Panc1 (cell line): Measurements from ENCODE around the gene FAM163A. TPM values are rescaled to one million over a fixed set of nuclear protein-coding genes. Genes with fewer than 3 reads are reported as not detected.

Experiments used
- ATAC-seq: fragments of 200-7000 bp; cut with Tn5 transposase; 2 replicates; pipeline ENCODE4 v1.9.1; 2020; ENCODE audit warnings: mild to moderate bottlenecking, moderate library complexity
- BruUV-seq: library from RNA; stranded (reverse); fragments of 400-500 nt; replicated peaks from 2 replicates; lab custom pipeline; 2021; lab: Mats Ljungman, UMichigan
- CTCF ChIA-PET: fragments of 300-600 bp; sonication (Branson Sonifier 250); formaldehyde crosslinking; loops from one replicate; lab custom pipeline; 2022; ENCODE audit warnings: antibody characterized with exemption; lab: Charles Lee
- POLR2A ChIA-PET: fragments of 300-600 bp; sonication (Branson Sonifier 250); formaldehyde crosslinking; loops from one replicate; lab custom pipeline; 2022; ENCODE audit warnings: antibody characterized with exemption; lab: Charles Lee
- DNase-seq: peaks from one replicate; pipeline ENCODE4 v3.0.0-alpha.2; 2010; ENCODE audit warnings: low read depth, low spot score
- H3K27ac ChIP-seq: 2 replicates; pipeline ENCODE4 v1.5.1; 2011; ENCODE audit warnings: mild to moderate bottlenecking, low read length, inconsistent platforms
- H3K27me3 ChIP-seq: fragments of 200-500 bp; sonication (Bioruptor generic); 2 replicates; pipeline ENCODE4 v1.6.0; 2014; ENCODE audit warnings: low read length, inconsistent platforms; ENCODE audit not compliant: control insufficient read depth, insufficient read depth
- H3K36me3 ChIP-seq: fragments of 200-500 bp; sonication (Bioruptor generic); 2 replicates; pipeline ENCODE4 v1.5.1; 2014; ENCODE audit warnings: inconsistent platforms, mild to moderate bottlenecking, low read length, moderate library complexity; ENCODE audit not compliant: control insufficient read depth, insufficient read depth
- H3K4me1 ChIP-seq: 2 replicates; pipeline ENCODE4 v1.5.1; 2011; ENCODE audit warnings: inconsistent platforms, mild to moderate bottlenecking, low read length, moderate library complexity; ENCODE audit not compliant: control insufficient read depth, insufficient read depth
- H3K4me3 ChIP-seq, 2 experiments: 2 replicates each; pipeline ENCODE4 v1.5.1; 2011 to 2012; ENCODE audit warnings: low read depth in 2 of 2, low read length in 2 of 2, mild to moderate bottlenecking in 2 of 2, inconsistent platforms in 1 of 2, moderate library complexity in 1 of 2
- H3K9me3 ChIP-seq: fragments of 200-500 bp; sonication (Bioruptor generic); 2 replicates; pipeline ENCODE4 v1.5.1; 2014; ENCODE audit warnings: low read depth, mild to moderate bottlenecking, inconsistent platforms, low read length, moderate library complexity; ENCODE audit not compliant: control insufficient read depth, insufficient read depth
- POLR2AphosphoS5 ChIP-seq: IDR thresholded peaks from 2 replicates; pipeline ENCODE4 v1.6.1; 2012; ENCODE audit warnings: mild to moderate bottlenecking, low read depth, low read length, moderate library complexity
- SIN3A ChIP-seq: IDR thresholded peaks from 2 replicates; pipeline ENCODE4 v1.6.1; 2012; ENCODE audit warnings: low read depth, mild to moderate bottlenecking, low read length, moderate library complexity, borderline replicate concordance; ENCODE audit not compliant: insufficient read depth
- TCF7L2 ChIP-seq: IDR thresholded peaks from 2 replicates; pipeline ENCODE4 v1.6.1; 2011; ENCODE audit warnings: mild to moderate bottlenecking, low read depth, low read length, inconsistent platforms
- in situ Hi-C: cut with HindIII; loops from 2 replicates; pipeline ENCODE4 v1.10.0; 2016; ENCODE audit warnings: low sequenced_read_pairs, low pct_unique_long_range_greater_than_20kb
- intact Hi-C: fragments of 100-400 bp; cut with micrococcal nuclease; formaldehyde crosslinking; loops from one replicate; pipeline ENCODE4 v1.10.0; 2022; ENCODE audit not compliant: unreplicated experiment
- total RNA-seq: library from RNA; stranded (reverse); gene quantifications from one replicate; pipeline ENCODE4 v1.2.1, GENCODE V29; 2021; ENCODE audit not compliant: unreplicated experiment
- TF ChIP-seq, protein P1 (sequence below), 2 experiments: IDR thresholded peaks; 2 replicates each; pipeline ENCODE4 v1.6.1; 2011 to 2012; ENCODE audit warnings: low read depth in 2 of 2, control low read depth in 1 of 2, low read length in 1 of 2, mild to moderate bottlenecking in 1 of 2, moderate library complexity in 1 of 2; ENCODE audit not compliant: insufficient read depth in 1 of 2
- TF ChIP-seq, protein P2 (sequence below): fragments of 450-650 bp; IDR thresholded peaks from 2 replicates; pipeline ENCODE4 v1.5.1; 2017; ENCODE audit warnings: mild to moderate bottlenecking

The FAM163A gene
- total RNA-seq, 1 experiment from 2014 or later: not detected

DNA sequence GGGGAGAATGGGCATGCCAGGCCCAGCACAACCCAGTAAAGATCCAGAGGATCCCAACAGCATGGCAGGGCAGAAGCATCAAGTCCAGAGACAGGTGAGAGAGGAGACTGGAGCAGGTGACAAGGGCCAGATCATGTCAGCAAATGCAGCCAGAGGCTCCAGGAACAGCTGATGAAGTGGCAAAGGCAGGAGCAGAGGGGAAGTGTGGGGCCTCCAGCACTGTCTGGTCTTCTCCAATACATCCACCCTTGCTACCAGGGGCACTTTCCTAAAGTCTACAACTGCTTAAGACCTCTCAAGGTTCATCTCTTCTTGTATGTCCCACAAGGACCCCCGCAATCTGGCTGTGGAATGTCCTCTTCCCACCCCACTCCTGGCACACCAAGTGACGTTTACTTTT lies 17.4 kb downstream of the FAM163A start:
- no peak overlapping the region for H3K4me3 ChIP-seq
- no peak overlapping the region for H3K27ac ChIP-seq
- no TSS peak for BruUV-seq
- DNase-seq (no peak), ATAC-seq (no peak)
- no peak for TF ChIP-seq SIN3A
- no peak for TF ChIP-seq TCF7L2
- TF ChIP-seq, protein P1, sequence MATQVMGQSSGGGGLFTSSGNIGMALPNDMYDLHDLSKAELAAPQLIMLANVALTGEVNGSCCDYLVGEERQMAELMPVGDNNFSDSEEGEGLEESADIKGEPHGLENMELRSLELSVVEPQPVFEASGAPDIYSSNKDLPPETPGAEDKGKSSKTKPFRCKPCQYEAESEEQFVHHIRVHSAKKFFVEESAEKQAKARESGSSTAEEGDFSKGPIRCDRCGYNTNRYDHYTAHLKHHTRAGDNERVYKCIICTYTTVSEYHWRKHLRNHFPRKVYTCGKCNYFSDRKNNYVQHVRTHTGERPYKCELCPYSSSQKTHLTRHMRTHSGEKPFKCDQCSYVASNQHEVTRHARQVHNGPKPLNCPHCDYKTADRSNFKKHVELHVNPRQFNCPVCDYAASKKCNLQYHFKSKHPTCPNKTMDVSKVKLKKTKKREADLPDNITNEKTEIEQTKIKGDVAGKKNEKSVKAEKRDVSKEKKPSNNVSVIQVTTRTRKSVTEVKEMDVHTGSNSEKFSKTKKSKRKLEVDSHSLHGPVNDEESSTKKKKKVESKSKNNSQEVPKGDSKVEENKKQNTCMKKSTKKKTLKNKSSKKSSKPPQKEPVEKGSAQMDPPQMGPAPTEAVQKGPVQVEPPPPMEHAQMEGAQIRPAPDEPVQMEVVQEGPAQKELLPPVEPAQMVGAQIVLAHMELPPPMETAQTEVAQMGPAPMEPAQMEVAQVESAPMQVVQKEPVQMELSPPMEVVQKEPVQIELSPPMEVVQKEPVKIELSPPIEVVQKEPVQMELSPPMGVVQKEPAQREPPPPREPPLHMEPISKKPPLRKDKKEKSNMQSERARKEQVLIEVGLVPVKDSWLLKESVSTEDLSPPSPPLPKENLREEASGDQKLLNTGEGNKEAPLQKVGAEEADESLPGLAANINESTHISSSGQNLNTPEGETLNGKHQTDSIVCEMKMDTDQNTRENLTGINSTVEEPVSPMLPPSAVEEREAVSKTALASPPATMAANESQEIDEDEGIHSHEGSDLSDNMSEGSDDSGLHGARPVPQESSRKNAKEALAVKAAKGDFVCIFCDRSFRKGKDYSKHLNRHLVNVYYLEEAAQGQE (IDR thresholded peaks at IDR 0.05; ENCODE audit: insufficient read depth in 1 of 2, low read depth in 2 of 2, low read length in 1 of 2): no peak
- TF ChIP-seq POLR2AphosphoS5: no peak
- TF ChIP-seq, protein P2, sequence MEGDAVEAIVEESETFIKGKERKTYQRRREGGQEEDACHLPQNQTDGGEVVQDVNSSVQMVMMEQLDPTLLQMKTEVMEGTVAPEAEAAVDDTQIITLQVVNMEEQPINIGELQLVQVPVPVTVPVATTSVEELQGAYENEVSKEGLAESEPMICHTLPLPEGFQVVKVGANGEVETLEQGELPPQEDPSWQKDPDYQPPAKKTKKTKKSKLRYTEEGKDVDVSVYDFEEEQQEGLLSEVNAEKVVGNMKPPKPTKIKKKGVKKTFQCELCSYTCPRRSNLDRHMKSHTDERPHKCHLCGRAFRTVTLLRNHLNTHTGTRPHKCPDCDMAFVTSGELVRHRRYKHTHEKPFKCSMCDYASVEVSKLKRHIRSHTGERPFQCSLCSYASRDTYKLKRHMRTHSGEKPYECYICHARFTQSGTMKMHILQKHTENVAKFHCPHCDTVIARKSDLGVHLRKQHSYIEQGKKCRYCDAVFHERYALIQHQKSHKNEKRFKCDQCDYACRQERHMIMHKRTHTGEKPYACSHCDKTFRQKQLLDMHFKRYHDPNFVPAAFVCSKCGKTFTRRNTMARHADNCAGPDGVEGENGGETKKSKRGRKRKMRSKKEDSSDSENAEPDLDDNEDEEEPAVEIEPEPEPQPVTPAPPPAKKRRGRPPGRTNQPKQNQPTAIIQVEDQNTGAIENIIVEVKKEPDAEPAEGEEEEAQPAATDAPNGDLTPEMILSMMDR: no peak
- POLR2A ChIA-PET: interaction anchor here (0.6 kb wide), 1 partner anchor 117 kb away, joined by 5 read pairs; no protein-coding TSS in a partner anchor
- in situ Hi-C loops (no loop called here), intact Hi-C loops (loop anchor here (5.0 kb wide), 1 partner anchor 43 kb away; no protein-coding TSS in a partner anchor)
- H3K4me1 ChIP-seq: no peaks in the 10 kb centered on the region
- CTCF ChIA-PET: no interaction called here
- peaks cover 7% of the 10 kb centered on the region; the same call in 1 of the 2 replicates for H3K27me3 ChIP-seq
- no peaks in the 10 kb centered on the region for H3K9me3 ChIP-seq
- no peaks in the 10 kb centered on the region for H3K36me3 ChIP-seq

DNA sequence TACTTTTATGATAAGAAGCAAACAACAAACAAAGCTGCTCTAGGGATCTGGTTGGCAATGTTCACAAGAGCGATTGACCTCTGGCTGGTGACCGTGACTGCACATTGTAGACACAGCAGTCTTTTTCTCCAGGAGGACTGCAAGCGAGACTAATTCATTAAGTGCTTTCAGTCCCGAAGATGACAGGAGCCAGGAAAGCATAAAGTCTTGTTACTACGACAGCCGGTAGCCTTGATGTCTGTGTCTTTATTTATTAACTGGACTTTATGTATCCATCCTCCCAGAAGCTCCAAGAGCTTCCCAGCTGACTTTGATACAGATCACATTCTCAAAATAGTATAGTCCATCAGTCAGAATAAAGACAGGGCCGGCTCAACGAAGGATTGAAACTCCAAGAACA lies 18.2 kb downstream of the FAM163A start:
- ATAC-seq: no peak
- in situ Hi-C loops (no loop called here), intact Hi-C loops (loop anchor here (5.0 kb wide), 1 partner anchor 44 kb away; no protein-coding TSS in a partner anchor)
- Histone ChIP-seq H3K4me1 (no peaks in the 10 kb centered on the region), H3K27ac (no peak overlapping the region), H3K36me3 (no peaks in the 10 kb centered on the region), H3K4me3 (no peak overlapping the region), H3K9me3 (no peaks in the 10 kb centered on the region), H3K27me3 (peaks cover 7% of the 10 kb centered on the region; the same call in 1 of the 2 replicates)
- CTCF ChIA-PET: interaction anchor here (1.1 to 1.8 kb wide), 2 partner anchors 49 to 55 kb away, joined by 3 to 4 read pairs; no protein-coding TSS in a partner anchor
- POLR2A ChIA-PET: interaction anchor here (0.6 kb wide), 1 partner anchor 116 kb away, joined by 5 read pairs; no protein-coding TSS in a partner anchor
- BruUV-seq: no TSS peak
- DNase-seq: no peak
- TF ChIP-seq, protein P1 (IDR thresholded peaks at IDR 0.05; ENCODE audit: insufficient read depth in 1 of 2, low read depth in 2 of 2, low read length in 1 of 2): no peak
- TF ChIP-seq SIN3A (no peak), TCF7L2 (no peak), POLR2AphosphoS5 (no peak)
- TF ChIP-seq, protein P2: no peak
